Hepatic stellate cell (primary cell): ENCODE results near the gene CDON.

Experiments used
- DNase-seq: peaks from one replicate; pipeline ENCODE4 v3.0.0; 2011; ENCODE audit warnings: low spot score

CDON gene

DNA sequence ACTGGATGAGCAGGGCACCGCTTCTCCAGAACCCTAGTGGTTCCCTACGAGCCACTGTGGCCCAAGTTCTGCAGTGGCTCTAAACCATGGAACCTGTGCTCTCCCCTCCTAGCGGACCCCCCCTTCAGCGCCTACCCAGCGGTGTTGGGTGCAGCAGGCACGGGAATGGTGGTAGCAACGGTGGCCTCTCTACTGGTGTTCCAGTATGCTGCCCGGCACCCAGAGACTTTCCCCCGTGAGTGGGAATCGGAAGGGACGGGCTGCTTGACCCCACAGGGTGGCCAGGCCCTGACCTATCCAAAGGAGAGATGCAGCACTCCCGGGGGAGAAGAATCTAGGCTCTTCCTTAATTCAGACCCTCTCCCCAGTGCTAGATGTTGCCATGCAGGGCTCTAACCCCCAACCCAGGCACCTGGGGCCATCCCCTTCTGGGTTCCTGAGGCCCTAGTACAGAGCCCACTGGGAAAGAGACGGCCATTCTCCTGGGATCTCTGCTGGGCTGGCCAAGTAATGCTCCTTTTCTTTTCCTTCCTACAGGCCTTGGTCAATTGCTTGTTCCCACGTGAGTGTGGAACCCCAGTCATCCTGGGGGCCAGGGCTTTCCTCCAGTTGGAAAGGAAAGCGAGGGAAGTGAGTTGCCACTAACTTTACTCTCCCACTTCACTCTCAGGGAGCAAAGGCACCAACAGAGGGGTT lies 107.6 kb downstream of the CDON start:
- DNase-seq: no peak

DNA sequence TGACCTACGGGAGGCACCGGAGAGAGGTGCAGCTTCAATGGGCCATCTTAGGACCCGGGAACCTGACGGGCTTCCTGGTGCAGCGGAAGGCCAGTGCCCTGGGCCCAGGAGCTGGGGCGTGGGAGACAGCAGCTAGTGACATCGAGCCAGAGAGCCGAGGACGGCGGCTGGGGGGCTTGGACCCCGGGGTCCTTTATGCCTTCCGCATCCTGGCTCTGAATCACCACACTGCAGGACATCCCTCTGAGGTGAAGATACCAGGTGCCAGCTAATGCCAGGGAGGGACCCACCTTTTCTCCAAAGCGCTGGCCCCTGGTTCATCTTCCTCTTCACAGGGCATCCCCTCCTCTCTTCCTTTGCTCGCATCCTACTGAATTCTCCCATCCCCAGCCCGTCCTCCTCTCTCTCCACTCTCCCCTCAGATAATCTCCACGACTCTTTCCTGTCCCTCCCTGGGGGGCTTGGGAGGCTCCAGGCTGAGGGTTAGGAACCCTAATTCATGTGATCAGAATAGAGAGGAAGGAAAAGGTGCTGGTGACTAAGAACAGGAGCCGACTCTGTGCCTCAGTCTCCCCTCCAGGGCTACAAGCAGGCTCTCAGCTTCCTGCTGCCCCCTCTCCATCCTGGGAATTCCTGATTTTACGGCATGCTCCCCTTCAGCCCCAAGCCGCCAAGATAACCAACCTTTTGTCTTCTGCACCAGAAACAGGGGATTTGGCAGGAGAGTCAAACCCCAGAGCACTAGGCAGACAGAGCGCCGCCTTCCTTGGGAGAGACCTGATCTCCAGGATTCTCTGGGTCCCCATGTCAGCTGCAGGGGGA lies 108.3 kb downstream of the CDON start:
- DNase-seq: no peak

DNA sequence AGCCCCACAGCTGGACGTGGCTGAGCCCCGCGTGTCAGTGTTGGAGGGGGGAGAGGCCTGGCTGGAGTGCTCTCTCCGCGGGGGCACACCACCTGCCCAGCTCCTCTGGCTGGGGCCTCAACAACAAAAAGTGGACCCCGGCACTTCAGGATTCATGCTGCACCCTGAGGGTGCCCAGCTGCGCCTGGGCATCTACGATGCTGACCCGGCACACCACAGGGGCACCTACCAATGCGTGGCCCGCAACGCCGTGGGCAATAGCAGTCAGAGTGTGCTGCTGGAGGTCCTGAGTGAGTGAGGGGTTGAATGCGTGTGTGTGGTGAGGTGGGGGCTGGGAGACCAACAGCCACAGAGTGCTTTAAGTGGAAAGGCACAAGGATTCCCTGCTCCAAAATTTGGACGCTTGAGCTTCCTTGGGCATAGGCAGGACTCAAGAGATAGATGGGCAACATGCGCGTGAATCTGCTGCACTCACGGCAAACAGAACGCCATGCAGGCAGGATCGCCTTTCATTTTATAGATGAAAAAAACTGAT lies 109.2 kb downstream of the CDON start:
- DNase-seq: no peak

DNA sequence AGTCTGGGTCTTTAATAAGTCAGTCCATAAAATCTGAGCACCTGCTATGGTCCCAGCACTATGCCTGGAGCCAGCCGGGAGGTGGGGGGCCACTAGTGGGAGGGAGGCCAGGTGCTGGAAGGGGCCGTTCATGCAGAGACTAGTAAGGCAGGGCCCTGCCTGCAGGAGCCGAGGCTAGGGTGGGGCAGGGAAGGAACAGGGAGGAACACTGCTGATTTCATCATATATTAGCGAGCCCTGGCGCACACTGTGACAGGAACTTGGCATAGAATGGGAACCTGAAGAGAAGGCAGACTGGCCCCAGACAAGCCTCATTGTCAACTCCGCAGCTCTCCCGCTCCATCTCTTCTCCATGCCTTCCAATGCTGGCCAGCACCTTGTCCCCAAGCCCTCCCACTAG lies 109.7 kb downstream of the CDON start:
- no peak for DNase-seq

DNA sequence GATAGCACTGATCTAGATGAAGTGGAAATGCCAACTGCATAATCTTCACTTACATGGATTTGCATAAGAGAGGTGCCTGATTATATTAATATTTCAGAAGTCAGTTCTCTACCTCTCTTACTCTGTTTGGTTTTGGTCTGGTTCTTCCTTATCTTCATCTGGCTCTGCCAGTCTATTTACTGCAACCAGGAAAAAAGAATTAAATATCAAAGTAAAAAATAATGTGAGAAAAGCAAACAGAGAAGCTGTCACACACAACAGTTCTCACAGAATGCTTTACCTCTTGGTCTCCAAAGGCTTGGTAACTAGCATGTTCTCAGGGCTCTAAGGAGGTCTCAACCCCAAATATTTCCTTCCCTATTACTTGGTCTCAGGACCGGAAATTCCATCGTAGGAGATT lies 110.1 kb downstream of the CDON start:
- no peak for DNase-seq

DNA sequence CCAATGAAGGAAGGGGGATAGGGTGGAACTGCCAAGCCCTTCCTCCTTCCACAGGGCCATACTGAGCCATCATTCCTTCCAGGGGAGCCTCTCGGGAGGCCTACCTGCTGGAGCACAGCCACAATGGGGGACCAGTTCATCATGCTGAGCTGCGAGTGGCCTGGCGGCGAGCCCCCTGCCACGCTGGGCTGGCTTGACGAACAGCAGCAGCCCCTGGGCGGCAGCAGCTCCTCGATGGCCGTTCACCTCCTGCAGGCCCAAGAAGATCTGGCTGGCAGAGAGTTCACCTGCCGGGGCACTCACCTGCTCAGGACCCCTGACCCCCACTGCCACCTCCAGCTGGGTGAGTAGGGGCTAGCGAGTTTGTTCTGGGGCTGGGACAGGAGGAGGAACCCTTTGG lies 110.9 kb downstream of the CDON start:
- no peak for DNase-seq

DNA sequence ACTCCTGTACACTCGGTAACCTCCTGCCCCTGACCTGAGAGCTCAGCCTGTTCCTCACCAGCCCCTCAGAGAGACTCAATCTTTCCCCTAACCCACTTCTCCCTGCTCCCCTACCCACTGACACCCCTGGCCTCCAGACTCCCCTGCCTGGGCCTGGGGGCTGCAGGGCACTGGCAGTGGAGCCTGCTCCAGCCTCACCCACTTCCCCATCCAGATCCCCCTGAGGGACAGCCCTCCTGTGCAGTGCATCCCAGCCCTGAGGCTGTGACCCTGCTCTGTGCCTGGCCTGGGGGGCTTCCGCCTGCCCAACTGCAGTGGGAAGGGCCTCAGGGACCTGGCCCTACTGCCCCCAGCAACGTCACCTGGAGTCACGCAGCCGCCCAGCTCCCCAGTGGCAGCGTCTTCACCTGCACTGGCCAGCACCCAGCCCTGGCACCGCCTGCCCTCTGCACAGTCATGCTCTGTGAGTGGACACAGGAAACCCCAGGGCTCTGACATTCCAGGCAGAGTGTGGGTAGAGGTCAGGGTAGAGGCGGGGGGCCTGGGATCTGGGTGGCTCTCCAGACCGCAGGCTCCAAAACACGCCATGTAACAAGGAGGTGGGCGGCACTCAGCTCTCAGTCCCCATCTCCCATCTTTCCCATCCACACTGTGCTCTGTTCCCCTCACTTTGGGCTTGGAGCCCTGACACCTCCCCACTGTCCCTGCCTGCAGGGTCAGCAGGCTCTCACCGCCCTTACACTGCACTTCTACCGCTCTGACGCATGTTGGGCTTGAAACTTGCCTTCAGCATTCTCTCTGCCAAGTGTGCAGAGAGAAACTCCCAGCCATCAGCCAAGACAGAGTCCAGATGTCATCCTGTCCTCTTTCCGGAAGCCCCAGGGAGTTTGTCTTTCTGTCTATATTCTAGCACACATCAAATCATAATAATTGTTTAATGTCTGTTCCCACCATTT lies 111.7 kb downstream of the CDON start:
- DNase-seq: no peak

DNA sequence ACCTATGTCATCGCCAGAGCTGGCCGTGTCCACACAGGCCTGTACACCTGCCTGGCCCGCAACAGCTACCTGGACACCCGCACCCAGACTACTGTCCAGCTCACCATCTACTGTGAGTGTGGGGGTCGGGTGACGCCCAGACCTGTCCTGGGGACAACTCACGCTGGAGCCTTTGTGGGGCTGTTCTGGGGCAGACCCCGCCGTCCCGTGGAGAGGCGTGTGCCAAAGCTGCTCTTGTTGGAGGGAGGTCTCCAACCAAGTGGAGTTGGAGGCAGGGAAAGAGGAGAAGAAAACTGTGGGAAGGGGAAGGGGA lies 112.5 kb downstream of the CDON start:
- DNase-seq: no peak

DNA sequence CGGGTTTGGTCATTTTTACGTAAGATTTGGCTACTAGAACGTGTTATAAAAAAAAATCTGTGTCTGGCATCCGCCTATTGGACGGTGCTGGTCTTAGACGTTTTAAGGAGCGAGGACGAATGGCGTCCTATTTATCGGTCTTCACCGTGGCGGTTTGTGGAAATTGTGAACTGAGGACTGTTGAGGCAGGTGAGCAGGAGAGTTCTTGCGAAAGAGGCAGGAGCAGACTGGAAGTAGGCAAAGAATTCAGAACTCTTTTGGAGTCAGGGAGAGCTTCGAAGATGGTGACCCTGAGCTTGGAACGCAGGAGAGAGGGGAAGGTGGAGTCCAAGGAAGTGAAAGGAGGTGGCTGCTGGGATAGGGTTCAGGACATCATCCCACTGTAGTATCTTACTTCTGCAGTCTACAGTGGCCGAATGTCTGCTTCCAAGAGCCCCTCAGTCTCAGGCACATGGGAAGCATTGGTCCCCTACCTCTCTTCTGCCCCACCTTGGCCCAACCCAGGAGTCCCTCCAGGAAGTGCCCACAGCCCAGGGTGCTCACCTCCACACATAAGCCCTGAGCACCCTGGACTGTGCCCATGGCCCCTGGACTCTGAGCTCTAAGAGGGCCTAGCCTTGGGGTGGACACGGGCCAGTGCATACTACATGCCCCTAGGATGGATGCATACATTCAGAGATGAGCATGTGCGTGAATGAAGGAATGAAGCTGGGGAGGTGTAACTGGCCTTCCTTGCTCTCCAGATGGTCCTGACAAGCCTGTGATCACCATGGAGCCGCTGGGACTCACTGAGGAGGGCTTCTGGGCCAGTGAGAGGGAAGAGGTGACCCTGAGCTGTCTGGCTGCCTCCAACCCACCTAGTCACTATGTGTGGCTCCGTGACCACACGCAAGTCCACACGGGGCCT lies 113.1 kb downstream of the CDON start:
- no peak for DNase-seq

DNA sequence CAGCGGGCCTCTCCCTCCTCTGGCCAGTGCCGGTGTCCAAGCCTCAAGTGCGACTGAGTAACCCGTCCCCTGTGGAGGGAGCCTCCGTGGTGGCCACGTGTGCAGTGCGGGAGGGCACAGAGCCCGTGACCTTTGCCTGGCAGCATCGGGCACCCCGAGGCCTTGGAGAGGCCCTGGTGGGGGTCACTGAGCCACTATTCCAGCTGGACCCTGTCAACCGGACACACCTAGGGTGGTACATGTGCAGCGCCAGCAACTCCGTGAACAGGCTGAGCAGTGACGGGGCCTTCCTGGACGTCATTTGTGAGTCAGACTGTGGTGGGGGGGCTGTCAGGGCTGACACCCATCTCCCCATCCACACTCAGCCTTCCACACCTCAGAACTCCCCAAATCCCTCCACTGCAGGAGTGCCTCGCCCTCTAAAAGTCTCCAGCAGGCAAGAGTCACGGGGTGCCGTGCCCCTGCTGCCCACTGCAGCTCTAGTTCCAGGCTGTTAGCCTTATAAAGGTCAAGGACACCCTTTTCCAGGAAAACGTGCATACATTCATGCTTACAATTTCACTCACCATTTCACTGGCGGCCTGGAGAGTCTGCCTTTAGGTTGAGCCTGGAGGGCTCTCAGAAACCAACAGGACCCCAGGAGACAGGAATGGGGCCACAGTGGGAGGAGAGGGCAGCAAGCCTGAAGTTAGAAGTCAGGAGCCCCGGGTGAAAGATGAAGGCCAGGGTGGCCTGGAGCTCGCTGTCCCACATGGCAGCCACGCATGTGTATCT lies 114.2 kb downstream of the CDON start:
- no peak for DNase-seq

DNA sequence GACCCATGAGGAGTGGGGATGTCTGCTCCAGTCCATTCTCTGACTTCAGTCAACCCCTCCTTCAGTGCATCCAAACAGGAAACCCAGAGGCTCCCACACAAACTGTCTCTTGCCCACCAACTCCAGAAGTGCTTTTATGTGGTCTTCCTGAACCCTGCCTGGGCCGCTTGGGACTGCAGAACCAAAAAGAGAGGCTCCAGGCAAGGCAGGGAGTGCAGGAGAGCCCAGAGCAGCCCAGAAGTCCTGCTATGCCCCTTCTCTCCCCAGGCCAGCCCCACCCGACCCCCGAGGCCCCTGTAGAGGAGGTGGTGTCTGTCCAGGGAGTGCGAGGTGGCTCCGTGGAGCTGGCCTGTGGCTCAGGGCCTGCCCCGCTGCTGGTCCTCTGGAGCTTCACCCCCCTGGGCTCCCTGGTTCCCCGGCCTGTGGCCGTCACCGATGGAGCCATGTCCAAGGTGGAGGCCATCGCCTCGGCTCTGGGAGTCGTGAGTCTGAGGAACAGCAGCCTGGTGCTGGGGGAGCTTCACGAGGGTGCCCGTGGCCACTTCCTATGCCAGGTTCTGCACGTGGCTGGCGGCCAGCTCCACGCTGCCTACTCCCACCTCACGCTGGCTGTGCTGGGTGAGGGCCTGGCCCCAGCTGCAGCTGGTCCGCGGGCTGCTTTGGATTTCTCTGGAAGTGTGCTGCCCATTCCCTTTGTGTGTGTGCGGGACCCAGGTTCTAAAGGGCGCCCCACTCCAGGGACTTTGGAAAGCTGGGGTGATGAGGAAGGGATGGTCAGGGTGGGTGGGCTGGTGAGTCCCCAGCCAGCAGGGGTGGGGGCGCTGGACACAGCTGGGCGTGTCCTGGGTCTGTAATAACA lies 115.0 kb downstream of the CDON start:
- DNase-seq: no peak

DNA sequence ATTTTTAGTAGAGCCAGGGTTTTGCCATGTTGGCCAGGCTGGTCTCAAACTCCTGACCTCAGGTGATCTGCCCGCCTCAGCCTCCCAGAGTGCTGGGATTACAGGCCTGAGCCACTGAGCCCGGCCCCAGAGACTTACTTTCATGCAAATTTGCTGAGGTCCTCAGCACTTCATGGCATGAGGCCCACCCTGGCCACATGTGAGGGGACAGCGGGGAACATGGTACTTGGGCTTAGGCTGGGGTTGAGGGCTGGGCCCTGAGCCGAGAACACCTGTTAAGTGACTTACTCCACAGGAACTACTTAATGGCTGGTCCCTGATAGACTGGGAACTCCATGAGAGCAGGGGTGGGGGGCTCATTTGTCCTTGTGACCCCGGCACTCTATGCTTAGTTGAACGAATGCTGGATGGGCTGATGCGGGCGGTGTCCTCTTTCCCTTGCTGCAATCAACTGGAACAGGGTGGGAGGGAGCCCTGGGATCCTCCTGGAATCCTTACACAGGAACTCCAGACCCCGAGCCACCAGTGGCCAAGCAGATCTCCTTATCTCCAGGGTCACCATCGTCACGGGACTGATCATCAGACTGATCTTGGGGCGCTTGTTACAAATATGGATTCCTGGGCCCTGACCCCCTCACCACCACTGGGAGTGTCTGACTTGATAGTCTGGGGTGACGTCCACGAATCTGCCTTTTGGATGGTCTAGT lies 115.8 kb downstream of the CDON start:
- no peak for DNase-seq

DNA sequence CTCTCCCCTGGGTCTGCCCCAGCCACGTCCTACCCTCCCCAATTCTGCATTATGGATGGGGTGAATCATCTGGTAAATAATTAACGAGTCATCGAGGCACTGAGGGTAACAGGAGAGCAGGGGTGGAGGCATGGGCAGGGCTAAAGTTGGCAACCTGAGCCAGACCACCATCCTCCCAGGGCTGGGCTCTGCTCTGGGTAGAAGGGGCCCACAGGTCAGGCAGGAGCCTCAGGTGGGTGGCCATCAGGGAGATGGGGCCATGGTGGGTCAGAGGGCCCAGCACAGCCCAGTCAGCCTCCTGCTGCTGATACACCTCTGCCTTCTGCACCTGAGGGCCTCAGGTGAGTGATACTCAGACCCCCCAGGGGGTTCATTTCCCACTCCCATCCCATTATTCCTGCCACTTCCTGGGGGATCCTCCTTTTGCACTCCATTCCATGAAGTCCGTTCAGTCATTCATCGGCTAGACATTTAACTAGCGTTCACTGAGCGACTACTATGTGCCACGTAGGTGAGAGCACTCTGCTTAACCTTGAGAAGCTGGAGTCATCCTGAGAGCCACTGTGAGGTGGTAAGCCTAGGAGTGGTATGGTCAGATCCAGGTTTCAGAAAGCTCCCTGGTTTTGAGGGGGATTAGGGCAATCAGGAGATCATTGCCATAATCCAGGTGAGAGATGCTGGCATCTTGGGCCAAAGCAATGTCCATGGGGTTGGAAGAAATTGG lies 116.7 kb downstream of the CDON start, which contains the start of gene VSIG10L2:
TSS of gene VSIG10L2 (plus strand) at position 248 of the 724 bp plus-strand sequence. CDS start at position 260, 12 bp downstream.
- no peak for DNase-seq

DNA sequence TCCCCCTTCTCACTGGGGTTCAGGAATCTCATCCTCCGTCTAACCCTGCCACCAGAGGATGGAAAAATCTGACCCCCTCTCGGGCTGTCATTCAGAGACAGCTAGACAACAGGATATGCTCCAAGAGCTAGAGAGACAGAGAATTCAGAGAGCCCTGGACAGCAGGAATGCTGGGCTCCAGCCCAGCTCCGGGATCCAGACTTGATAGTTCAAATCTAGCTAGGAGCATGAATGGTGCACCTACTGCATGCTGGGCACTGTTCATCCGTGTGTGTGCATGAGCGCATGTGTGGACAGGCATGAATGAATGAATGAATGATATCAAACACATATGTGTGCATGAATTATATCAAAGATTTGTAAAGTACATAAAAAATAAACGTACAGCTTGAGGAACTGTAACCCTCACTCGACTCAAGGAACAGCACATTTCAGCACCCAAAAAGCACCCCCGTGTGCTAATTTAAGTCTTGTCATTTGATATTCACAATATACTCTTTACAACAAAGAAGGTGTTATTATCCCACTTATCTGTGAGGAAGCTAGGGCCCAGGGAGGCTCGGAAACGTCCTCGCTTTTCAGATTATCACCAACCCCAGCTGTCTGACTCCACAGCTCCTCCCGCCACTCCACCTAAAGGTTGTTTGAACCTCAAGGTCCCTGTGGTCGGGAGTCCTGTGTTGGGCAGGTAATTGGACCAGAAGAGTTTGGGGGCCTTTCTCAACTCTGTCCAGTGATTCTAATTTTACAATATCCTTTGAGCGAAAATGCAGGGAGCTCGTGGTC lies 117.5 kb downstream of the CDON start:
- DNase-seq: no peak

DNA sequence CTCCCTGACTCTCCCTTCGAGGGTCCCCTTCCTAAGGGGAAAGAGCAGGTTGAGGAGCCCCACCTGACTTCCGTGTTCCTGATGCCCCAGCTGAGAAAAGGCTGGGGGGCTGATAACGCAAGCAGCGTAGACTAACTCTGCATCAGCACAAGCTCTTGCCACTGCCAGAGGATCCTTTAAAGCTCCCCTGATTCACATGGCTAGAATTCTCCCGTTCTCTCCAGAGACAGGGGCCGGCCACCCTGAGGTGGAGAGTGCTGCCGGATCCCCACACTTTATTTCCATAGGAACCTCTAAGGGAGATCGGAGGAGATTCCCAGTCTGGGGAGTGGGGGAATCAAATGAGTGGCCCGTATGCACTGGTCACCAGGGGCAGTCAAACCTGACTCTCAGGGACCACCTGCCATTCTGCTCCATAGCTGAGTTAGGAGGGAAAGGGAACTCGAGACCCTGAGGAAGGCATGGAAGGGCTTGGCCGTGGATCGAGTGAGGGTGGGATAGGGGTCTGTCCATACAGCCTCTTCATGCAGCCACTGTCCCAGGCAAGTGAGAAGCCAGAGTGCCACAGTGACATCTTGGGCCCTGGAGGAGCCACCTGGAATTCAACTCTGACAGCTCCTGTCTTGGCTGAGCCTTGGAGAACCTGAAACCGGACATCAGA lies 118.2 kb downstream of the CDON start:
- no peak for DNase-seq

DNA sequence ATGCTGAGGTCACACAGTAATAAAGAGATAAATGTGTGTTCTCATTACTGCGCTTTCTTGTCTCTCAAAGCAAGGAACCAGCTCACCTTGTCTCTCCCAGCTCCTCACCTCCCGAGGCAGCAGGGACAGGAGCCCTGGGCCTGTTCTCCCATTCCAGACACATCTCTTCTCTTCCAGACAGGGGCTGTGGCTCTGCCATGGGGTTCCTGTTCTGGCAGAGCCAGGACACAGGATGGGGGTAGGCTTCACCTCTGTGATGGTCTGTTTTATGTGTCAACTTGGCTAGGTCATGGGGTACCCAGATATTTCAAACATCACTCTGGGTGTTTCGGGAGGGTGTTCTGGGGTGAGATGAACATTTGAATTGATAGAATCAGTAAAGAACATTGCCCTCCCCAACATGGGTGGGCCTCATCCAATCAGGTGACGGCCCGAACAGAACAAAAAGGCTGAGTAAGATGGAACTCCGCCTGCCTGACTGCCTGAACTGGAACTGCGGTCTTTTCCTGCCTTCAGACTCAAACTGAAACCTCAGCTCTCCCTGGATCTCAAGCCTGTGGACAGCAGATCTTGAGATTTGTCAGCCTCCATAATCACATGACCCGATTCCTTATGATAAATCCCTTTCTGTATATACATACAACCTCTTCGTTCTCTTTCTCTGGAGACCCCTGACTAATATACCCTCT lies 118.9 kb downstream of the CDON start:
- DNase-seq: no peak
